Activated naive CD4-positive, alpha-beta T cell treated with anti-CD3 and anti-CD28 coated beads, Interleukin-2, amount 50 U/mL, for 24 hours (primary cell): ENCODE measurements around the gene TRABD.
"Not testable (repeated sequence)": the region's sequence is repeated elsewhere in the genome, so short reads cannot be mapped to it uniquely, and the experiment has no call there.

Experiments
- H3K27ac Mint-ChIP-seq: one replicate; pipeline ENCODE4 v1.8.0; 2021; ENCODE audit warnings: mild to moderate bottlenecking, mixed read lengths
- H3K27me3 Mint-ChIP-seq: one replicate; pipeline ENCODE4 v1.8.0; 2021; ENCODE audit warnings: mixed read lengths
- H3K36me3 Mint-ChIP-seq: one replicate; pipeline ENCODE4 v1.8.0; 2021; ENCODE audit warnings: mixed read lengths
- H3K4me1 Mint-ChIP-seq: one replicate; pipeline ENCODE4 v1.8.0; 2021; ENCODE audit warnings: mixed read lengths
- H3K4me3 Mint-ChIP-seq: one replicate; pipeline ENCODE4 v1.8.0; 2021; ENCODE audit warnings: mild to moderate bottlenecking, mixed read lengths
- H3K9me3 Mint-ChIP-seq: one replicate; pipeline ENCODE4 v1.8.0; 2021; ENCODE audit warnings: mixed read lengths

Gene TRABD

GRCh38 chr22:50199829-50200460, 14.2 kb downstream of the TRABD start:
- H3K36me3 Mint-ChIP-seq, result no peaks in the 10 kb centered on the region
- H3K27ac Mint-ChIP-seq, result no peak overlapping the region
- H3K27me3 Mint-ChIP-seq, result no peaks in the 10 kb centered on the region
- H3K4me3 Mint-ChIP-seq, result peak overlapping the region; percentile 55
- no peaks in the 10 kb centered on the region for H3K9me3 Mint-ChIP-seq
- H3K4me1 Mint-ChIP-seq, result peaks cover 22% of the 10 kb centered on the region

- H3K4me3 Mint-ChIP-seq, result peak within 1 kb of the TSS; percentile 88
- peaks cover 27% of the 10 kb centered on the region for H3K4me1 Mint-ChIP-seq
- H3K27me3 Mint-ChIP-seq, result no peaks in the 10 kb centered on the region
- no peaks in the 10 kb centered on the region for H3K9me3 Mint-ChIP-seq
- H3K27ac Mint-ChIP-seq, result peak within 1 kb of the TSS; percentile 62
- no peaks in the 10 kb centered on the region for H3K36me3 Mint-ChIP-seq
These were observed 14.9 kb downstream of the TRABD start, which contains the start of gene SELENOO for GRCh38 chr22:50200461-50201190. Gene SELENOO, plus strand, starts transcription at chr22:50201011. Its CDS starts 26 bp downstream, at chr22:50201037.

- H3K27me3 Mint-ChIP-seq, result no peaks in the 10 kb centered on the region
- H3K4me3 Mint-ChIP-seq, result peak overlapping the region; percentile 88
- H3K9me3 Mint-ChIP-seq, result no peaks in the 10 kb centered on the region
- H3K27ac Mint-ChIP-seq, result no peak overlapping the region
- H3K36me3 Mint-ChIP-seq, result no peaks in the 10 kb centered on the region
- peaks cover 27% of the 10 kb centered on the region for H3K4me1 Mint-ChIP-seq
These were observed 15.7 kb downstream of the TRABD start for GRCh38 chr22:50201191-50202129.

GRCh38 chr22:50202130-50202666, 16.5 kb downstream of the TRABD start:
- peak overlapping the region; percentile 88 for H3K4me3 Mint-ChIP-seq
- H3K9me3 Mint-ChIP-seq, result no peaks in the 10 kb centered on the region
- H3K27ac Mint-ChIP-seq, result no peak overlapping the region
- no peaks in the 10 kb centered on the region for H3K36me3 Mint-ChIP-seq
- H3K4me1 Mint-ChIP-seq, result peaks cover 27% of the 10 kb centered on the region
- H3K27me3 Mint-ChIP-seq, result no peaks in the 10 kb centered on the region

- Mint-ChIP-seq H3K9me3 (no peaks in the 10 kb centered on the region), H3K27me3 (no peaks in the 10 kb centered on the region), H3K4me1 (peaks cover 27% of the 10 kb centered on the region), H3K27ac (peak overlapping the region; percentile 85), H3K4me3 (no peak overlapping the region), H3K36me3 (no peaks in the 10 kb centered on the region)
These were observed 17.6 kb downstream of the TRABD start for GRCh38 chr22:50203288-50203687.

GRCh38 chr22:50204571-50204970, 18.9 kb downstream of the TRABD start:
- H3K27ac Mint-ChIP-seq, result no peak overlapping the region
- H3K27me3 Mint-ChIP-seq, result no peaks in the 10 kb centered on the region
- no peaks in the 10 kb centered on the region for H3K9me3 Mint-ChIP-seq
- H3K4me1 Mint-ChIP-seq, result peaks cover 24% of the 10 kb centered on the region
- H3K4me3 Mint-ChIP-seq, result no peak overlapping the region
- H3K36me3 Mint-ChIP-seq, result no peaks in the 10 kb centered on the region

GRCh38 chr22:50204998-50205397, 19.3 kb downstream of the TRABD start:
- H3K9me3 Mint-ChIP-seq, H3K27me3 Mint-ChIP-seq, H3K27ac Mint-ChIP-seq, H3K4me3 Mint-ChIP-seq, H3K36me3 Mint-ChIP-seq: not testable (repeated sequence)
- peaks cover 27% of the 10 kb centered on the region for H3K4me1 Mint-ChIP-seq

GRCh38 chr22:50205781-50206569, 20.3 kb downstream of the TRABD start:
- no peaks in the 10 kb centered on the region for H3K27me3 Mint-ChIP-seq
- no peak overlapping the region for H3K27ac Mint-ChIP-seq
- H3K9me3 Mint-ChIP-seq, result no peaks in the 10 kb centered on the region
- H3K4me1 Mint-ChIP-seq, result peaks cover 28% of the 10 kb centered on the region
- peaks cover 2% of the 10 kb centered on the region for H3K36me3 Mint-ChIP-seq
- H3K4me3 Mint-ChIP-seq, result no peak overlapping the region

- peaks cover 28% of the 10 kb centered on the region for H3K4me1 Mint-ChIP-seq
- no peak overlapping the region for H3K4me3 Mint-ChIP-seq
- peaks cover 2% of the 10 kb centered on the region for H3K36me3 Mint-ChIP-seq
- H3K27me3 Mint-ChIP-seq, result no peaks in the 10 kb centered on the region
- no peak overlapping the region for H3K27ac Mint-ChIP-seq
- no peaks in the 10 kb centered on the region for H3K9me3 Mint-ChIP-seq
These were observed 20.9 kb downstream of the TRABD start for GRCh38 chr22:50206599-50206998.

GRCh38 chr22:50207383-50208140, 21.8 kb downstream of the TRABD start:
- Mint-ChIP-seq H3K27ac (no peak overlapping the region), H3K9me3 (no peaks in the 10 kb centered on the region), H3K27me3 (no peaks in the 10 kb centered on the region), H3K4me3 (no peak overlapping the region), H3K36me3 (peaks cover 2% of the 10 kb centered on the region), H3K4me1 (peaks cover 21% of the 10 kb centered on the region)

- Mint-ChIP-seq H3K36me3 (peaks cover 5% of the 10 kb centered on the region), H3K27me3 (no peaks in the 10 kb centered on the region), H3K4me1 (peaks cover 24% of the 10 kb centered on the region), H3K27ac (no peak overlapping the region), H3K4me3 (no peak overlapping the region), H3K9me3 (no peaks in the 10 kb centered on the region)
These were observed 22.8 kb downstream of the TRABD start for GRCh38 chr22:50208430-50208938.

- peak overlapping the region; percentile 60 for H3K27ac Mint-ChIP-seq
- H3K4me3 Mint-ChIP-seq, result no peak overlapping the region
- peaks cover 5% of the 10 kb centered on the region for H3K36me3 Mint-ChIP-seq
- H3K9me3 Mint-ChIP-seq, result no peaks in the 10 kb centered on the region
- no peaks in the 10 kb centered on the region for H3K27me3 Mint-ChIP-seq
- peaks cover 29% of the 10 kb centered on the region for H3K4me1 Mint-ChIP-seq
These were observed 23.5 kb downstream of the TRABD start for GRCh38 chr22:50208939-50209892.

- peaks cover 7% of the 10 kb centered on the region for H3K36me3 Mint-ChIP-seq
- peak overlapping the region; percentile 60 for H3K27ac Mint-ChIP-seq
- no peak overlapping the region for H3K4me3 Mint-ChIP-seq
- H3K27me3 Mint-ChIP-seq, result no peaks in the 10 kb centered on the region
- no peaks in the 10 kb centered on the region for H3K9me3 Mint-ChIP-seq
- H3K4me1 Mint-ChIP-seq, result peaks cover 28% of the 10 kb centered on the region
These were observed 24.2 kb downstream of the TRABD start for GRCh38 chr22:50209893-50210292.
